Uterus (tissue), 2 donors: Measurements from ENCODE around the gene VPS35L.

Source experiments
- POLR2A ChIP-seq, 2 donors: fragments of 450-650 bp; IDR thresholded peaks; one replicate each; pipeline ENCODE4 v1.6.1; 2016; ENCODE audit warnings: antibody characterized with exemption in 2 of 2, mild to moderate bottlenecking in 1 of 2, moderate library complexity in 1 of 2
- TF ChIP-seq, protein P1 (sequence below), 4 experiments: fragments of 200-600 bp in 2 of 4; fragments of 450-650 bp in 2 of 4; sonication (generic) in 2 of 4; IDR thresholded peaks; one replicate each; pipeline ENCODE4 v1.5.1; 2016 to 2019; ENCODE audit warnings: antibody characterized with exemption in 4 of 4, mild to moderate bottlenecking in 2 of 4, moderate library complexity in 1 of 4

DNA sequence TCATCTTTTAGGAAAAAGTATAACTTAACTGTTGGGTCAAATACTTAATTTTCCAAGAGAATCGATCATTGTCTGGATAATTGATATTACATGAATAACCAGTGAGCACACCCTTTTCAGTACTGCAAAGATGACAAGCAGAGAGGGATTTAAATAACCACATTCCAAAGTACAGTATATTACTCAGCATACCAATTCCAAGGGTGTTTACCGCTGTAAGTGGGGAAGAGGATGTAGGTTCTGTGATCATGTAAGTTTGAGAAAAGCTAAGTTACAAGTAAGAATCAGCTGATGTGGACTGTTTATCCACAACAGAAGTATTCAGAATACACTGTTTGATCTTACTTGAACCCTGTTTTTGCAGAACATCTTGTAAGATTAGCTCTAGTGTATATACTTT, 39.7 kb upstream of the VPS35L start:
- TF ChIP-seq, protein P1, sequence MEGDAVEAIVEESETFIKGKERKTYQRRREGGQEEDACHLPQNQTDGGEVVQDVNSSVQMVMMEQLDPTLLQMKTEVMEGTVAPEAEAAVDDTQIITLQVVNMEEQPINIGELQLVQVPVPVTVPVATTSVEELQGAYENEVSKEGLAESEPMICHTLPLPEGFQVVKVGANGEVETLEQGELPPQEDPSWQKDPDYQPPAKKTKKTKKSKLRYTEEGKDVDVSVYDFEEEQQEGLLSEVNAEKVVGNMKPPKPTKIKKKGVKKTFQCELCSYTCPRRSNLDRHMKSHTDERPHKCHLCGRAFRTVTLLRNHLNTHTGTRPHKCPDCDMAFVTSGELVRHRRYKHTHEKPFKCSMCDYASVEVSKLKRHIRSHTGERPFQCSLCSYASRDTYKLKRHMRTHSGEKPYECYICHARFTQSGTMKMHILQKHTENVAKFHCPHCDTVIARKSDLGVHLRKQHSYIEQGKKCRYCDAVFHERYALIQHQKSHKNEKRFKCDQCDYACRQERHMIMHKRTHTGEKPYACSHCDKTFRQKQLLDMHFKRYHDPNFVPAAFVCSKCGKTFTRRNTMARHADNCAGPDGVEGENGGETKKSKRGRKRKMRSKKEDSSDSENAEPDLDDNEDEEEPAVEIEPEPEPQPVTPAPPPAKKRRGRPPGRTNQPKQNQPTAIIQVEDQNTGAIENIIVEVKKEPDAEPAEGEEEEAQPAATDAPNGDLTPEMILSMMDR (IDR thresholded peaks at IDR 0.05): no peak
- no peak for TF ChIP-seq POLR2A (IDR thresholded peaks at IDR 0.05)
